Measurements from ENCODE around the gene TUBAL3.
"Not testable (repeated sequence)": the region's sequence is repeated elsewhere in the genome, so short reads cannot be mapped to it uniquely, and the experiment has no call there.

TUBAL3 gene

DNA sequence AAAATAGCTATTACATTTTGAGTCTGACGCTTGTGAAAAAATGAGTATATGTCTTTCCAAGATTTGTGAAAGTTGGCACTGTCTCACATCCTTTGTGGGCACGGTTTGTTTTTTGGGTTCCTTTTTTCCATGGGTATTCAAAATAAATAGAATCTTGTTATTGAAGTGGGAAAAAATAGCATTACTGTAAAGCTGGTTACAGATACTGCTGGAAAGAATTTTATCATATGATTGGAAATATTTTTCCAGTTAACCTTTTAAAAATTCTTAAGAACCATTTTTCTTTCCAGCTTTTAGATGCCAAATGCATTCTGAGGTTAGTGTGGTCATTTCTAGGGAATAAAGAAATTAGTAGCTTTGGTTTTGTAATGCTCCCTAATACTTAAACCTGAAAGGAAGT is 19.1 kb upstream of the TUBAL3 start:
- no peak for DNase-seq

DNA sequence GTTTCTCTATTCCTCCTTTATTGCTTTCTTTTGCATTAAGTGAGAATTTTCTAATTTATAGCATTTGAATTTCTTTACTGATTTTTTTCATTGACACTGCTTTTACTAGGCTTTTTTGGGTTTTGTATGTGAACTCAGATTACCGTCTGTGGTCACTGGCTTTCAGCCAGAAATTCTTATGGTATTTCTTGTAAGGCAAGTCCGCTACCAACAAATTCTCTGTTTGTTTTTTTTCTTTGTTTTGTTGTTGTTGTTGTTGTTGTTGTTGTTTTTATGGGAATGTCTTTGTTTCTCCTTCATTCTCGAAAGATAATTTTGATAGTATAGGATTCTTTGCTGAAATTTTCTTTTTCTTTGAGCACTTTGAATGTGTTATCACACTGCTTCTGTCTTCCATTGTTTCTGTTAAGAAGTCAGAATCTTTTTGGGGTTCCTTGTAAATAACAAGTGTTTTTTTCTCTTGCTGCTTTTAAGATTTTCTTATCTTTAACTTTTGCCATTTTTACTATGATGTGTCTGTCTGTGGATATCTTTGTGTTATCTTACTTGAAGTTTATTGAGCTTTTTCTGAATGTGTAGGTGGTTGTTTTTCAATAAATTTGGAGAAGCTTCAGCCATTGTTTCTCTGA is 15.0 kb upstream of the TUBAL3 start:
- no peak for DNase-seq

DNA sequence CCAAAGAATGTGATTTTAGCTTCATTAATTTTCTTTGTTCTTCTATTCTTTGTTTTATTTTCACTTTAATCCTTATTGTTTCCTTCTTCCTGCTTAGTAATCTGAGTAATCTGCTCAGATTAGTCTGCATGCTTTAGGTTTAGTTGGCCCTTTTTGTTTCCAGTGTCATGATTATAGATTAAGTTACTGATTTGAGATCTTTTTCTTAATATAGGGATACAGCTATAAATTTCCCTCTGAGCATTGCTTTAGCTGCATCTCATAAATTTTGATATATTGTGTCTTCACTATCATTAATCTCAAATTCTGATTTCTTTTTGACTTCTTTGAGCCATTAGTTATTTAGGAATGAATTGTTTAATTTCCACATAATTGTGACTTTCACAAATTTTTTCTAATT is 14.0 kb upstream of the TUBAL3 start:
- no peak for DNase-seq

DNA sequence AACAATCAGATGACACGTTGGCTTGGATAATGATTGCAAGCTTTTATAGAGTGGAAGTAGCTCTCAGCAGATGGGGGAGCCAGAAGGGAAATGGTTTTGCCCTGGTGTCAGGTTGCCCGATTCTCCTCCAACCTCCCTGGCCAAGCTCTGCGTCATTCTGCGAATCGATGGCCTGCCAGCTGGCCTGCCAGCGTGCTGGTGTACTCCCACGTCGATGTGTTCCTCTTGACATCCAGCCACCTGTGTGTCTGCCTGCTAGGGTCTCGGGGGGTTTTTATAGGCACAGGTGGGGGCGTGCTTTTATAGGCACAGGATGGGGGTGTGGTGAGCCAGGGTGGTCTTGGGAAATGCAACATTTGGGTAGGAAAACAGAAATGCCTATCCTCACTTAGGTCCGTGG is 12.4 kb upstream of the TUBAL3 start:
- DNase-seq: no peak

DNA sequence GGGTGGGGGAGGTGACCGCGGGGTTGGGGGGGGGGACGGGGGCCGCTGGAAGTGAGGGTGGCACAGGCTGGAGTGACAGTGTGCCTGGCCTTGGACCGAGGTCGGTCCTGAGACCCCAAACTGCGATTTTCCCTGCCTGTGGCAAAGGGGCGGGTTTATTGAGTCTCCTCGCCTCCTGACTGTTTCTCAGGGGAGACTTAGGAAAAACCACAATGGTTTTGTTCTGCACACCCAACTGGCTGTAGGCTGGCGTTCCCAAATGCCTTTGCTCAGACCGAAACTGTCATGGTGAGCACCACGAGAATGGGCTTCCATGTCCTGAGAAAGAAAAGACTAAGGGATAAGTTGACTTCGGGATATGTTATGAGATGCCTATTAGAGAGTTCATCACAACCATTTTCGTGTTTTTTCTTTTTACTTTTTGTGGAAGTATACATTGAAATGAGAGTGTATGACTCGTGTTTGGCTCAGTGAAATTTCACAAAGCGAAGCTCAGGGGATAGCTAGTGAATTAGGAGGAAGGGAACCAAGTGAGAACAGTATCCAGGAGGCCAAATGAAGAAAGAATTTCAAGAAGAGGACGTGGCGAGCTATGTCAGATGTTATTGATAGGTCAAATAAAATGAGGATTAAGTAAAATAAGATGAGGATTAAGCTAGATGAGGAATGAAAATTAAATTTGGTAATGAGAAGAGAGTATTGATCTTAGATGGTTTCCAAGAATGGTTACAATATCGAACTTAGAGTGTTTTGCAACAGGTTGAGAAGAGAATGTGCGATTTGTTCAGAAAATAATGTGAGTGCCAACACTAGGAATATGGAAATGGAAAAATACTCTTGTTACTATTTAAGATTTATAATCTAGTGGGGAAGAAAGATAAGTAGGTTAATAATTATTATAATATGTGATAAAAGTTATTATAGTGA is 8.6 kb upstream of the TUBAL3 start:
- no peak for DNase-seq

DNA sequence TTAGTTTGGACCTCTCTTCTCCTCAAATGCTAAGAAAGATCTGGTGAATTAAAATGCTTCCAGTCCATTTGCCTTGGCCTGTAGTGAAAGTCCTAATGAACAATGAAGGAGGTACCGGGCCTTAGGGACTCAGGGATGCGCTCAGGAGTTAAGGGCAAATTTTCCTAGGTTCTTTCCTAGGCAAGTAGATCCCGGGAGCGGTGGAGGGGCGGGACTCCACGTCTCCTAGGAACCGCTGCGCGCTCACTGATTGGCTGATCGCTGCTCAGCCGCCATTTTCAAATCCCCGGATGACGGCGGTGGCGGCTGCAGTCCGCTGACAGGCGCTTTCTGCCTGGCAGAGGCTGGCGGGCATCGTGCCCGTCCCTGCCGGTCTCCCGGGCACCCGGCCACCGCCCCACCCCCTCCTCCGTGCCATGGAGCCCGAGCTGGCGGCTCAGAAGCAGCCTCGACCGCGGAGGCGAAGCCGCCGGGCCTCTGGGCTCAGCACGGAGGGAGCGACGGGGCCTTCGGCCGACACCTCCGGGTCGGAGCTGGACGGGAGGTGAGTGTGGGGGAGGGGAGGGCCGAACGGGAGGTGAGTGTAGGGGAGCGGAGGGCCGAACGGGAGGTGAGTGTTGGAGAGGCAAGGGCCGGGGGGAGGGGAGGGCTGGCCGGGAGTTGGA is 7.8 kb upstream of the TUBAL3 start, which contains the start of gene NET1:
TSS of gene NET1 (plus strand) at position 281 of the 665 bp plus-strand sequence. CDS start at position 417, 136 bp downstream.
- peak; percentile 66 for DNase-seq

DNA sequence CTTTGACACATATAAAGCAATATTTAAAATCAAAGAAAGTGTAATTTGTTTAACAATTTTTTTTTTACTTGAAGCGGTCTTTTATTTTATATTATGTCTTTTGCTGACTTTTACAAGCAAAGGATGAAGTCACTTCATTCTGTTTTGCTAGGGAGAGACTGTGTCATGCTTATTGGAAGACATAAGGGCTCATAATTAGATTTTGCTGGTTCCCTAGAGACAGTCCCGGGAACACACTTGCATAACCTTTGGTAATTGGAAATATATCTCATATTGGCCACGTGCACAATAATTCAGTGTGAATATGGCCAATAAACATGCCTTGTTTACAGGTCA is 7.3 kb upstream of the TUBAL3 start:
- no peak for DNase-seq

DNA sequence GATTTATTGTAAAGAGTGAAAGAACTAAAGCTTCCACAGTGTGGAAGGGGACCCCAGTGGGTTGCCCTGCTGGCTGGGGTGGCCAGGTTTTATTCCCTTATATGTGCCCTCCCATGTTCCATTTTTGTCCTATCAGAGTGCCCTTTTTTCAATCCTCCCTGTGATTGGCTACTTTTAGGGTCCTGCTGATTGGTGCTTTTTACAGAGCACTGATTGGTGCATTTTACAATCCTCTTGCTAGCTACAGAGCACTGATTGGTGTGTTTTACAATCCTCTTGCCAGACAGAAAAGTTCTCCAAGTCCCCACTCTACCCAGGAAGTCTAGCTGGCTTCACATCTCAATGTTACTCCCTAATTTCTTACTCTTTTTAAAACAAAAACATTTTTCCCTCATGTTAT is 6.2 kb upstream of the TUBAL3 start:
- DNase-seq: not testable (repeated sequence)

DNA sequence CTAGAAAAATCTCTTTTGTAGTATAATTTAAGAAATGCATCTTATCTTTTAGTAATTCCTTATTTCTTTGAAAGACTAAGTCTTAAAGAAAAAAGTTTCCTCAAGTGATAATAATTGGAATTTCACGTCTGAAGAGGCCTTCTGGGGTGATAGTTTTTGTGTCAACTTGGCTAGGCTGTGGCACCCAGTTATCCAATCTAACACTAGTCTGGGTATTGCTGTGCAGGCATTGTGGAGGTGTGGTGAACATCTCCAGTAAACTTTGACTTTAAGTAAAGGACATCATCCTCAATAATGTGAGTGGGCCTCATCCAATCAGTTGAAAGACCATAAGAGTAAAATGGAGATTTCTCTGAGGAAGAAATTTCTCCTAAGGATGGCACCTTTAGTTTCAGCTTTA is 2.3 kb upstream of the TUBAL3 start:
- no peak for DNase-seq

DNA sequence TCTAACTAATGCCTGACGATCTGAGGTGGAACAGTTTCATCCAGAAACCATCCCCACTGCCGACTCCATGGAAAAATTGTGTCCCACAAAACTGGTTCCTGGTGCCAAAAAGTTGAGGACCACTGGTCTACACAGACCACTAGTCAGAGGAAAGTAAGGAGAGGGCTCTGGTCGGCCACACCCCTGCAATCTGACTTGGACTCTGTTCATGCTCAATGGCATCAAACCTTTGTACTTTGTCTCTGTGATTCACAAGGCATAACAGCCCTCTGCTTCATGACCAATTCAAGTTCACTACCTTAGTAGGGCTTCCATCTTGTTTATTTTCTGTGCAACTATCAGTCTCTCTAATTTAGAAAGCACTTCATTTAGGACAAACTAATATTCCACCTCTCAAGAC is 1.8 kb downstream of the TUBAL3 start:
- no peak for DNase-seq

DNA sequence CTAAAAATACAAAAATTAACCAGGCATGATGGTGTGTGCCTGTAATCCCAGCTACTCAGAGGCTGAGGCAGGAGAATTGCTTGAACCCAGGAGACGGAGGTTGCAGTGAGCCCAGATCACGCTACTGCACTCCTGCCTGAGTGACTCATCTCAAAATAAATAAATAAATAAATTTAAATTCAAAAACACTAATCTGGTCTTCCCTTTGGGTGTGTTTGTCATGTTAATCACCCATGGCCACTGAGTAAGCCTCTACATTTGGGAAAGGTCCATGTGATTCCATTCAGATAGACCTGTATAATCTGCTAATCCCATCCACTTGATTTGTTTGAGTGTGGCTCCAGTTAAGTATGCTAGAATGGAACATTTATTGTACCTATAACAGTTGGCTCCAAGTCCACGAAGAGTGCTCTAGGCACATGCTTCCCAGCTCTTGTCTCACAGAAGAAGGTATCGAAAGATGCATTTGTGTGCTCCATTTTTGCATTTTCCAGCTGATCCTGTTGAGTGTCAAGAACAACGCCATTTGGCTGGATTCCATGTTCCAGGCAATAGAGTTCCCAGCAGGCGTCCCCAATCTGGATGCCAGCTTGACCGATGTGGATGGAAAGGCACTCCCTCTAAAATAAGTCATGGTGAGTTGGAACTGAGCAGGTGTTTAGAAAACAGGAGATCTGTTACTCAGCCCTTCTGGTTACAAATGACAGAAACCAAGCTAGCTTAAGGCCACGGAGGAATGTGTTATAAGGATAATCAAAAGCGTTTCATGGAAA is 4.0 kb downstream of the TUBAL3 start:
- no peak for DNase-seq

DNA sequence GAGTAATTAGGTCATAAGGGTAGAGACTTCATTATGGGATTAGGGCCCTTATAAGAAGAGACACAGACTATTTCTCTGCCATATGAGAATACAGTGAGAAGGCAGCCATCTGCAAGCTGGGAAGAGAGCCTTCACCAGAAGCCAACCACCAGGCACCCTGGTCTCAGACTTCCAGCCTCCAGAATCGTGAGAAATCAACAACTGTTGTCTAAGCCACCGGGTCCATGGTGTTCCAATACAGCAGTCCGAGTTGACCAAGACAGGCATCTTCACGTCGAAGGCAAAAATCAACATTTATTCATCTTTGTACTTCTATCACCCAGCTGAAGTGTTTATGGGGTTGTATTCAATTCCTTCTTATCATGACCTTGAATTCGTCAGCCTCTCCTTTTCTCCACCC is 5.3 kb downstream of the TUBAL3 start:
- DNase-seq: no peak

DNA sequence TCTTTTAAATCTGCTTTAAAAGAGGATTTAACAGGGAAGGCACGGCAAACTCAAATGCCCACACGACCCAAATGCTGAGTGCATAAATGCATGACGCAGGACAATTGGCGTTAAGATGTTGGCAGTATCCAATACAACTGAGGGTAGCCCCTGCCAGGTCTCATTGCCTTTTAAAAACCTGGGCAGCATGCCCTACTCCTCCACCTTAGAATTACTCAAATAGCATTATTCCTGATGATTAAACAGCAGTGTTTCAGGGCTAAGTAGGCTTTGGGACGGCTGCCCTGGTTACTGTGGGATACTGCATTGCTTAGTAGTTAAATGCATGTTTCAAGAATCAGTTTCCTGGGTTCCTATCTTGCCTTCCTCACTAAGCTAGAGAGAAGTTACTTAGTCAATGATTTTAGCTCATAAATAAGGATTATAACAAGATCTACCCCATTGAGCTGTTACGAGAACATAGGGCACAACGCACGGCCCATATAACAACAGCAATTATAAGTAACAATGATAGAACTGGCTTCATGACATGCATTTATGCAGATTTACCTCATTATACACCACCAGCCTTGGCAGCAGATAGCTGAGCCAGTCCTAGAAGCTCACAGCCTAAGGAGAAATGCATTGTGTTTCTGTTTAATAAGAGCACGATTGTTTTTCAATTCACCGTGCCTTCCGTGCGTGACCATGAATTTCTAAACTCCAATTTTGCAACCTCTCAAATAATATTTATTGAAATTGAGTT is 7.9 kb downstream of the TUBAL3 start:
- DNase-seq: no peak

DNA sequence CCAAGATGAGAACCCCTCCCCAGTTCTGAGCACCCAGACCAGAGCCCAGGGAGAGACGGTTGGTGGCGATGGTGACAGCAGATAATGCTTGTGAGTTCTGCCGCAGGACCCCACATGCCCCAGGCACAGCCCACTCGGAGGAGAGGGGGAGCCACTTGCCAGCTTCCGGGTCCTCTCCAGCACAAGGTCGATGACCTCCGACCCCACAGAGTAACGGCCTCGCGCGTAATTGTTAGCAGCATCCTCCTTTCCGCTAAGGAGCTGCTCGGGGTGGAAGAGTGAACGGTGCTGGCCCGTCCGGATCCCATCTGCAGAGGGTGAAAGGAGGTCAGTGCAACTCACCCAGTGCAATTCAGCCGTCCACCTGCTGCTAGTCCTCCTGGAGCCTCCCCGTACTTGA is 9.5 kb downstream of the TUBAL3 start:
- DNase-seq: no peak

DNA sequence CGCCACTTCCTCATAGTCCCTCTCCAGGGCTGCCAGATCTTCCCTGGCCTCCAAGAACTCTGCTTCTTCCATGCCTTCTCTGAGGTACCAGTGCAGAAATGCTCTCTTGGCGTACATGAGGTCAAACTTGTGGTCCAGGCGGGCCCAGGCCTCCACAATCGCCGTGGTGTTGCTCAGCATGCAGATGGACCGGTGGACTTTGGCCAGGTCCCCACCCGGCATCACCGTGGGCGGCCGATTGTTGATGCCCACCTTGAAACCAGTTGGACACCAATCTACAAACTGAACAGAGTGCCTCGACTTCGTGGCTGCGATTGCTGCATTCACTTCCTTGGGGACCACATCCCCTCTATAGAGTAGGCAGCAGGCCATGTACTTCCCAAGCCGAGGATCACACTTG is 11.1 kb downstream of the TUBAL3 start:
- no peak for DNase-seq

DNA sequence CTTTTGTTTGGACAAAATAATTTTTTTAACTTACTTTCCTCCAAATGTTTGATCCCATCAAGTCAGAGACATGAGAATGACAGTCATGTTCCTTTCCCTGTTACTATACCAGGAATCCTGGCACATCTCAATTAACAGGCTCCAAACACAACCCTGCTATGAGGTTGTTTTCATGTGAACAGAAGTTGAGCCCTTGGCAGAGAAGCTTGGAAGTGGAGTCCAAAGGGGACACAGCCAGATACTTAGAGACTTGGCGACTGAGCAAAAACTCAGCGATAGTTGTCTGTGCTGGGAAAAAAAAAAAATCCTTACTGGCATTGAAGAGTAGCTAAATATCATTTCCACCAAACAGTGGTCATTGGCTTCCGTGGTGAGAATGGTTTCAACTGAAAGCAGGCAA is 12.8 kb downstream of the TUBAL3 start:
- DNase-seq: no peak

DNA sequence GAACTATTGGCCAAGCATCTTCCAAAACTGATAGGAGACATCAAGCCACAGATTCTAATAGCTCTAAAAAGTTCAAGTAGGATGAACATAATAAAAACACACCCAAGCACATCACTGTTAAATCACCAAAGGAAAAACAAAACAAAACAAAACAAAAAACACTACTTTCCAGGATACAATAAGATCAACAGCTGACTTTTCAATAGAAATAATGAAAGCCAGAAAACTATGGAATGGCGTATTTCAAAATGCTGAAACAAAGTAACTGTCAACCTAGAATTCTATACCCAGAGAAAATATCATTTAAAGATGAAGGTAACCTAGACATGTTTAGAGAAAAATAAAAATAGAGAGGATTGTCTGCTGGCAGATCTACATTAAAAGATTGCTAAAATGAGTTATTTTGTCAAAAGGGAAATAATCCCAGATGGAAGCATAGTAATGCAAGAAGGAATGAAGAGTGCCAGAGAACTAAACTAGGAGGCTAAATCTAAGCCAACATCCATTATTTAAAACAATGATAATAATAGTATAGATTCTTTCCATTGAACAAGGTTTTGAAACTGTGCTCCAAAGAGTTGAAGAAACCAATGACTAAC is 13.9 kb downstream of the TUBAL3 start:
- DNase-seq: no peak

DNA sequence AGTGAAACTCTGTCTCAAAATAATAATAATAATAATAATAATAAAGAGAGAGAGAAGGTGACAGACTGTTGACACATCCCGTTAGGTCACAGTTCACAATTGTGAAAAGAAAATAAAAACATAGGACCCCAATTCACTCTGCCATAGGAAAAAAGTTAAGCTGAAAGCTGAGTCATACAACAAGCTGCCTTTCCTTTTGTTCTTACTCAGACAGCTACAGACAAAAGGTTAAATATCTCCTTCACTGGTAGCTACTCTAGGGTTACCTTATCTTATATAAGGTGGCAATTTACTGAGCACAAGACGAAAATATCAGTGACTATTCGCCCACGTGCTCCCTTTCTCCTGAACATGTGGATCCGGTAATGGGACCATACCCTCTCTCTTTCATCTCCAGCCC is 17.5 kb downstream of the TUBAL3 start:
- no peak for DNase-seq

DNA sequence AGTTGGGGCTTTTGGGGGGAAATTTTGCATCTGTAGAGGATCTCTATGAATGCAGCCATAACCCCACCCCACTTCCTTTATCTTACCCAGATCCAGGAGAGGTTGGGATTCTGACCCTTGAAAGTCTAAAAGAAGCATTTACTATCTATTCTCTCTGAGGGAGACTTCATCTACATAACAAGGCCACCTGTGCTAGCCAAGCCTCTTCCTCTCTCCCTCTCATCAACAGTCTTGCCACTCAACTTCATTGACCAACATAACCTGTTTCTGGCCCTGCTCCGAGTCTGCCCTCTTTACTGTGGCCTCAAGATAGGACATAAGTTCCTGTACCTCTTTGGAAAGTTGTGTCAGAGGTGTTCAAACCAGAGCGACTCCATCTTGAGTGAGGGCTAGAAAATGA is 19.4 kb downstream of the TUBAL3 start:
- DNase-seq: no peak

DNA sequence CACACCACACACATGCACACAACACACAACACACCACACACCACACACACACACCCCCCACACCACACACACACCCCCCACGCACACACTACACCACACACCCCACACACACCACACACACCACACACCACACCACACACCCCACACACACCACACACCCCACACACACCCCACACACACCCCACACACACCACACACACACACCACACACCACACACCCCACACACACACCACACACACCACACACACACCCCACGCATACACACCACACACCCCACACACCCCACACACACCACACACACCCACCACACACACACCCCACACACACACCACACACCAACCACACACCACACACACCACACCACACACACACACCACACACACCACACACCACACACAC is 23.4 kb downstream of the TUBAL3 start:
- no peak for DNase-seq

DNA sequence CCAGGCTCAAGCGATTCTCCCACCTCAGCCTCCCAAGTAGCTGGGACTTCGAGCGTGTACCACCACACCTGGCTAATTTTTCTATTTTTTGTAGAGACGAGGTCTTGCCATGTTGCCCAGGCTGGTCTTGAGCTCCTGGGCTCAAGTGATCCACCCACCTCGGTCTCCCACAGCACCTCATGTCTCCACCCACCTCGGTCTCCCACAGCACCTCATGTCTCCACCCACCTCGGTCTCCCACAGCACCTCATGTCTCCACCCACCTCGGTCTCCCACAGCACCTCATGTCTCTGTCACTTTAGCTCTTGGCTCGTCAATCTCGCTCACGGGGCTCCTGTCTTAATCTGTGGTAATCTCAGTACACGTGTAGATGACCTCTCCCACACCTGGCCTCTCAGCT is 24.2 kb downstream of the TUBAL3 start:
- DNase-seq: not testable (repeated sequence)

DNA sequence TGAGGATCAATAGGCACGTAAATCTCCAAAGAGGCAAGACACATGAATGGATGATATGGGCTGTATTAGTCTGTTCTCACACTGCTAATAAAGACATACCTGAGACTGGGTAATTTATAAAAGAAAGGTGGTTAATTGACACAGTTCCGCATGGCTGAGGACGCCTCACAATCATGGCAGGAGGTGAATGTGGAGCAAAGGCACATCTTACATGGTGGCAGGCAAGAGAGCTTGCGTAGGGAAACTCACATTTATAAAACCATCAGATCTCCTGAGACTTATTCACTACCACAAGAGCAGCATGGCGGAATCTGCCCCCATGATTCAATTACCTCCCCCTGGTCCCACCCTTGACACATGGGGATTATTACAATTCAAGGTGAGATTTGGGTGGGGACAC is 25.4 kb downstream of the TUBAL3 start:
- DNase-seq: not testable (repeated sequence)
